Measurements from ENCODE around the gene SBNO1.

Gene SBNO1

DNA sequence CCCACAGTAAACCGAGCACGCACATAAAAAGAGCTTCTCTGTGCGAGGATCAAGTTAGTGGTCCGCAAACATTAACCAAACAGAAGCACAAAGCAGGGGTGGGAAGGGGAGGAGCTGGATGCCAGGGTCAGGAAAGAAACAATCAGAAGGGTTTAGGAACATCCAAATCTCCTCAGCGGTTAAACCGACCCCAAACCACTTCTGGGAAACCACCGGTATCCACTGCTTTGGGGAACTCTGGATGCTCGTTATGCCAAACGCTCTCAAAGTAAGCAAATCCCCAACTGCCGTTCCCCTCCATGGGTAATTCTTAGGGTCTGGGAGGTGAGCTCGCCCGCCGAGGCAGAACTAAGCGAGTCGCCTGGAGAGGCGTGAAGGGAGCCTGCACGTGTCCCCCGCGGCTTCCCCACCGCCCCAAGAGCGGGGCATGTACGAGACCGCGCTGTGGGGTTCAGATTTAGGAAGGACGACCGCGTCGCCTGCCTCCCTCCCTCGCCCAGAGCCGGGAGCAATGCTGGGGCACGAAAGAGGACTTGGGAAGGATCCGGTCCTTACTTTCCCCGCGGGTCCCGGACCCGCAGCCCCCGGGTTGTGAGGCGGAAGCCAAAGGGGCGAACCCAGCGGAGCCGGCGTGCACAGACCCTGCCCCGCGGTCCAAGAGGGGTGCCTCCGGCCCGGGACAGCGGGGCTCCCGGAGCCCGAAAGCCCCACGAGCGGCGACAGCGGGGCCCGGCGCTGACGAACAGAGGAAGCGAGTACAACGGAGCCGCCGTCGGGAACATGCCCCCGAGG, 711 bp downstream of the SBNO1 start:
- peaks cover 23 to 32% (median 28%) of the 10 kb centered on the region in 10 experiments for H3K4me1 ChIP-seq
- H3K27ac ChIP-seq, result peak overlapping the region; percentile 95 to 100 (median 96)
- peak overlapping the region; percentile 78 to 96 (median 86) for H3K4me2 ChIP-seq
- no peak for TF ChIP-seq Cebpa-rat (IDR thresholded peaks at IDR 0.05)
- peaks cover 13 to 30% (median 26%) of the 10 kb centered on the region in 11 experiments; a peak in 17 of 22 replicates for H3K36me3 ChIP-seq
- H4K20me1 ChIP-seq, result peaks cover 53 to 56% (median 55%) of the 10 kb centered on the region in 11 experiments
- peak overlapping the region; percentile 95 to 99 (median 99) for H3K9ac ChIP-seq
- no peaks in the 10 kb centered on the region for H3K27me3 ChIP-seq
- no peaks in the 10 kb centered on the region for H3K9me3 ChIP-seq (replicated peaks in 1 of 11)
- H3K4me3 ChIP-seq, result peak overlapping the region; percentile 92 to 100 (median 99)

GRCh38 chr12:123363390-123363739, 1.3 kb downstream of the SBNO1 start:
- Histone ChIP-seq H3K9ac (peak overlapping the region; percentile 95 to 99 (median 99)), H3K9me3 (replicated peaks in 1 of 11) (no peaks in the 10 kb centered on the region), H3K4me2 (peak overlapping the region; percentile 78 to 96 (median 86)), H3K4me1 (peaks cover 23 to 32% (median 28%) of the 10 kb centered on the region in 10 experiments), H3K27ac (peak overlapping the region; percentile 95 to 100 (median 96); a peak in 21 of 22 replicates), H3K4me3 (peak overlapping the region; percentile 92 to 100 (median 99)), H4K20me1 (peaks cover 59 to 62% (median 60%) of the 10 kb centered on the region in 11 experiments), H3K27me3 (no peaks in the 10 kb centered on the region), H3K36me3 (peaks cover 13 to 36% (median 30%) of the 10 kb centered on the region in 11 experiments; a peak in 18 of 22 replicates)
- no peak for TF ChIP-seq Cebpa-rat (IDR thresholded peaks at IDR 0.05)

DNA sequence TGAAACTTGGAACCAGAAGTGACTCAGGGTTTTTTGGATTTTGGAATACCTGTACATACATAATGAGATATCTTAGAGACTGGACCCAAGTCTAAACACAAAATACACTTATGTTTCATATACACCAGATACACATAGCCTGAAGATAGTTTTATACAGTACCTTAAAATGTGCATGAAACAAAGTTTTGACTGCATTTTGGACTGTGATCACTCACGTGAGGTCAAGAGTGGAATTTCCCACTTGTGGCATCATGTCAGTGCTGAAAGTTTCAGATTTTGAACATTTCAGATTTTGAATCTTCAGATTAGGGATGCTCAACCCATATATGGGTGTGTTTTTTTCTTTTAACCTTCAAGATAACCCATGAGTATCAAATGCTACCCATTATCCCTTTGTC, 6.6 kb downstream of the SBNO1 start:
- H3K9me3 ChIP-seq (replicated peaks in 1 of 11), result no peaks in the 10 kb centered on the region
- peak overlapping the region in 1 of 11 experiments; percentile 19; a peak in 1 of 22 replicates for H3K4me2 ChIP-seq
- no peaks in the 10 kb centered on the region for H3K27me3 ChIP-seq
- no peak overlapping the region for H3K4me3 ChIP-seq
- peaks cover 12 to 30% (median 22%) of the 10 kb centered on the region in 10 experiments for H3K4me1 ChIP-seq
- peaks cover 43 to 88% (median 67%) of the 10 kb centered on the region in 11 experiments for H3K36me3 ChIP-seq
- H4K20me1 ChIP-seq, result peaks cover 98 to 100% (median 100%) of the 10 kb centered on the region in 11 experiments
- H3K9ac ChIP-seq, result no peak overlapping the region
- no peak overlapping the region for H3K27ac ChIP-seq
- no peak for TF ChIP-seq Cebpa-rat (IDR thresholded peaks at IDR 0.05)

- Histone ChIP-seq H3K27ac (no peak overlapping the region), H3K27me3 (no peaks in the 10 kb centered on the region), H4K20me1 (peaks cover 98 to 100% (median 100%) of the 10 kb centered on the region in 11 experiments), H3K36me3 (peaks cover 47 to 96% (median 76%) of the 10 kb centered on the region in 11 experiments), H3K4me2 (no peak overlapping the region), H3K4me3 (no peak overlapping the region), H3K4me1 (peaks cover 0 to 19% (median 12%) of the 10 kb centered on the region in 10 experiments; a peak in 11 of 20 replicates), H3K9ac (no peak overlapping the region), H3K9me3 (replicated peaks in 1 of 11) (no peaks in the 10 kb centered on the region)
- no peak for TF ChIP-seq Cebpa-rat (IDR thresholded peaks at IDR 0.05)
Measured at GRCh38 chr12:123356159-123356670, 8.4 kb downstream of the SBNO1 start.

- Histone ChIP-seq H3K4me1 (peaks cover 0 to 19% (median 12%) of the 10 kb centered on the region in 10 experiments; a peak in 11 of 20 replicates), H3K27me3 (no peaks in the 10 kb centered on the region), H3K9ac (no peak overlapping the region), H3K4me3 (no peak overlapping the region), H3K27ac (no peak overlapping the region), H4K20me1 (peaks cover 98 to 100% (median 100%) of the 10 kb centered on the region in 11 experiments), H3K9me3 (replicated peaks in 1 of 11) (no peaks in the 10 kb centered on the region), H3K4me2 (no peak overlapping the region), H3K36me3 (peaks cover 43 to 94% (median 75%) of the 10 kb centered on the region in 11 experiments)
- TF ChIP-seq Cebpa-rat (IDR thresholded peaks at IDR 0.05), result no peak
Measured at GRCh38 chr12:123354600-123354999, 10.0 kb downstream of the SBNO1 start.

- H4K20me1 ChIP-seq, result peaks cover 78 to 100% (median 95%) of the 10 kb centered on the region in 11 experiments
- H3K4me2 ChIP-seq, result no peak overlapping the region
- H3K27me3 ChIP-seq, result no peaks in the 10 kb centered on the region
- peak in 2 of 11 experiments; percentile 31 to 54; a peak in 2 of 22 replicates for TF ChIP-seq Cebpa-rat (IDR thresholded peaks at IDR 0.05)
- H3K36me3 ChIP-seq, result peaks cover 60 to 95% (median 77%) of the 10 kb centered on the region in 11 experiments
- H3K4me3 ChIP-seq, result no peak overlapping the region
- H3K4me1 ChIP-seq, result peaks cover 0 to 19% (median 12%) of the 10 kb centered on the region in 10 experiments; a peak in 10 of 20 replicates
- H3K9me3 ChIP-seq (replicated peaks in 1 of 11), result no peaks in the 10 kb centered on the region
- H3K9ac ChIP-seq, result no peak overlapping the region
- no peak overlapping the region for H3K27ac ChIP-seq
Measured at GRCh38 chr12:123351349-123351748, 13.3 kb downstream of the SBNO1 start.

- Histone ChIP-seq H3K9me3 (replicated peaks in 1 of 11) (no peaks in the 10 kb centered on the region), H3K4me3 (no peak overlapping the region), H3K4me1 (0 out of 20 replicates have a peak, but pooled peaks cover 0 to under 1% (median 0%) of the 10 kb centered on the region in 10 experiments), H4K20me1 (peaks cover 45 to 98% (median 87%) of the 10 kb centered on the region in 11 experiments), H3K27me3 (no peaks in the 10 kb centered on the region), H3K27ac (no peak overlapping the region), H3K4me2 (no peak overlapping the region), H3K36me3 (peaks cover 75 to 98% (median 95%) of the 10 kb centered on the region in 11 experiments), H3K9ac (no peak overlapping the region)
- no peak for TF ChIP-seq Cebpa-rat (IDR thresholded peaks at IDR 0.05)
Measured at GRCh38 chr12:123346946-123347345, 17.7 kb downstream of the SBNO1 start.

DNA sequence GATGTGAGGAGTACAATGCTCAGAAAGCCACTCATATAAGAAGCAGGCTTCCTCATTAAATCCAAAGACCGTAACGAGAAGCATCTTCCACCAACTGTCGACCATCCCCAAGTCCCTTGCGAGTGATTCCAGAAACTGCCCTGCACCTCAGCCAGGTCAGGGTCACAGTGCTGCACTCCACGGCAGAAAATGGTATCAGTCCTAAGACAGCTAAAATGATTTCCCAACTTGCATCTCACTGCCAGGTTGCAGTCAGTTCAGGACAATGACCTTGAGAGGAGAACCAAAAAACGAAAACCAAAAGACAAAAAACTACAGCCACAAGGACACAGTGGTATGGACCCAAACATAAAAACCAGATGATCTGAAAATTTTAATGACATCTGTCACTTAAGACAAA, 20.6 kb downstream of the SBNO1 start:
- H4K20me1 ChIP-seq, result peaks cover 35 to 92% (median 83%) of the 10 kb centered on the region in 11 experiments; a peak in 20 of 22 replicates
- no peak overlapping the region for H3K27ac ChIP-seq
- no peaks in the 10 kb centered on the region for H3K27me3 ChIP-seq
- no peak for TF ChIP-seq Cebpa-rat (IDR thresholded peaks at IDR 0.05)
- H3K4me3 ChIP-seq, result no peak overlapping the region
- no peaks in the 10 kb centered on the region for H3K4me1 ChIP-seq
- no peaks in the 10 kb centered on the region for H3K9me3 ChIP-seq (replicated peaks in 1 of 11)
- peaks cover 92 to 100% (median 100%) of the 10 kb centered on the region in 11 experiments for H3K36me3 ChIP-seq
- no peak overlapping the region for H3K9ac ChIP-seq
- H3K4me2 ChIP-seq, result no peak overlapping the region

GRCh38 chr12:123337070-123337469, 27.6 kb downstream of the SBNO1 start:
- Histone ChIP-seq H3K4me2 (no peak overlapping the region), H3K27me3 (no peaks in the 10 kb centered on the region), H3K9ac (peak overlapping the region in 1 of 11 experiments; percentile 42; a peak in 1 of 22 replicates), H3K27ac (no peak overlapping the region), H3K4me3 (no peak overlapping the region), H3K36me3 (peaks cover 90 to 98% (median 94%) of the 10 kb centered on the region in 11 experiments), H4K20me1 (peaks cover 36 to 69% (median 61%) of the 10 kb centered on the region in 11 experiments; a peak in 21 of 22 replicates), H3K9me3 (replicated peaks in 1 of 11) (no peaks in the 10 kb centered on the region), H3K4me1 (no peaks in the 10 kb centered on the region)
- no peak for TF ChIP-seq Cebpa-rat (IDR thresholded peaks at IDR 0.05)
